Nephron (organoid): ENCODE data around the gene GLUD2.
"Not testable (repeated sequence)": the region's sequence is repeated elsewhere in the genome, so short reads cannot be mapped to it uniquely, and the experiment has no call there.

Experiments
- H3K27ac Mint-ChIP-seq, 3 experiments: 2 replicates each; pipeline ENCODE4 v1.8.0; 2020; ENCODE audit warnings: mixed read lengths in 3 of 3, mild to moderate bottlenecking in 2 of 3, moderate library complexity in 1 of 3
- H3K27me3 Mint-ChIP-seq: 2 replicates; pipeline ENCODE4 v1.8.0; 2021; ENCODE audit warnings: low read depth, mild to moderate bottlenecking, moderate library complexity, mixed read lengths
- H3K36me3 Mint-ChIP-seq: 2 replicates; pipeline ENCODE4 v1.8.0; 2020; ENCODE audit warnings: low read depth, mixed read lengths
- H3K4me1 Mint-ChIP-seq: 2 replicates; pipeline ENCODE4 v1.8.0; 2020; ENCODE audit warnings: mixed read lengths
- H3K4me3 Mint-ChIP-seq, 3 experiments: 2 replicates each; pipeline ENCODE4 v1.8.0; 2020; ENCODE audit warnings: mild to moderate bottlenecking in 3 of 3, mixed read lengths in 3 of 3, moderate library complexity in 2 of 3
- H3K9me3 Mint-ChIP-seq: 2 replicates; pipeline ENCODE4 v1.8.0; 2020; ENCODE audit warnings: mixed read lengths
- CTCF ChIP-seq, 3 experiments: fragments of 200-600 bp; sonication (generic); IDR thresholded peaks; one replicate each; pipeline ENCODE4 v1.5.0; 2021; ENCODE audit warnings: antibody characterized with exemption in 3 of 3; ENCODE audit not compliant: unreplicated experiment in 3 of 3

GLUD2 gene

GRCh38 chrX:121064579-121064978, 17.2 kb downstream of the GLUD2 start:
- Mint-ChIP-seq H3K4me3 (no peak overlapping the region), H3K27ac (no peak overlapping the region), H3K9me3 (peaks cover 24% of the 10 kb centered on the region), H3K4me1 (no peaks in the 10 kb centered on the region), H3K36me3 (no peaks in the 10 kb centered on the region), H3K27me3 (no peaks in the 10 kb centered on the region)
- no peak for TF ChIP-seq CTCF (IDR thresholded peaks at IDR 0.05; ENCODE audit: unreplicated experiment in 3 of 3)

DNA sequence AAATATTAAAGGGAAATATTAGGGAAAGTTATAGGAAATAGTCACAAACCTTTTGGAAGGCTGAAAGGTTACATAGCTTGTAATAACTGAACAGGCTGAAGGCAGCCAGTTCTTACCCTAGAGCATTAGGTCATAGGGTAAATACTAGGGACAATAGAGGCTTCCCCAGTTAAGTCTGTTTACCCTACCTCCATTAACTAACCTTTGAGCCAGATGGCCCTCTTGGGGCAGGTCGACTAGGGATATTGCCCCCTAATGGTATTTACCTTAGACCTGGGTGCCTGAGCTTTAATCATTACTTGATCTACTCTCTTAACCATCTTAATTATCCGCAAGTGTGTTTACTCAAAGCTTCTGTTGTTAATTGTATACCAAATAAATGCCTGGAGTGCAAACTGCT, 36.8 kb downstream of the GLUD2 start:
- not testable (repeated sequence) for H3K9me3 Mint-ChIP-seq, H3K36me3 Mint-ChIP-seq, H3K27me3 Mint-ChIP-seq, H3K4me1 Mint-ChIP-seq, H3K4me3 Mint-ChIP-seq, H3K27ac Mint-ChIP-seq

GRCh38 chrX:121084903-121085611, 37.6 kb downstream of the GLUD2 start:
- H3K9me3 Mint-ChIP-seq: peaks cover 10% of the 10 kb centered on the region
- no peaks in the 10 kb centered on the region for H3K4me1 Mint-ChIP-seq
- H3K27me3 Mint-ChIP-seq: no peaks in the 10 kb centered on the region

DNA sequence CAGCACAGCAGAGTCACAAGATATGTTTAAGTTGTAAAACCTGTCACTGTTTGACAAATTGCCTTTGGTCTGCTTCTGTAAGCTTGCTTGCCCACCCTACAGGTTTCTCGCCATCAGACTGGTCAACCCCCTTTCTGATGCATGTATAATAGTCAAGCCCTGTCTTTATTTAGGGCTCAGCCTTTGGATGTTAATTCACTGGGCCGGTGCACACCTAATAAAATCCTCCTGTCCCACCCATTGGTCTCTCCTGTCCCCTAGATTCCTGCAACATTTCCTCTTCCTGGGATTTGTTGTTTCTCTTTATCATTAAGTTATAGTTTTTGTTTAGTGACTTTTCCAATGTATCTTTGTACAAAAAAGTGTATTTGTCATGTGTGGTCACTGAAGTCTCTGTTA, 38.2 kb downstream of the GLUD2 start:
- TF ChIP-seq CTCF (IDR thresholded peaks at IDR 0.05; ENCODE audit: unreplicated experiment in 3 of 3): no peak
- H3K4me1 Mint-ChIP-seq: no peaks in the 10 kb centered on the region
- H3K27ac Mint-ChIP-seq: no peak overlapping the region
- no peaks in the 10 kb centered on the region for H3K36me3 Mint-ChIP-seq
- no peaks in the 10 kb centered on the region for H3K27me3 Mint-ChIP-seq
- H3K4me3 Mint-ChIP-seq: no peak overlapping the region
- peaks cover 12% of the 10 kb centered on the region for H3K9me3 Mint-ChIP-seq

More at GRCh38 chrX:121084903-121085611, 37.6 kb downstream of the GLUD2 start:
- Mint-ChIP-seq H3K36me3 (no peaks in the 10 kb centered on the region), H3K27ac (no peak overlapping the region), H3K4me3 (no peak overlapping the region)
- no peak for TF ChIP-seq CTCF (IDR thresholded peaks at IDR 0.05; ENCODE audit: unreplicated experiment in 3 of 3)

DNA sequence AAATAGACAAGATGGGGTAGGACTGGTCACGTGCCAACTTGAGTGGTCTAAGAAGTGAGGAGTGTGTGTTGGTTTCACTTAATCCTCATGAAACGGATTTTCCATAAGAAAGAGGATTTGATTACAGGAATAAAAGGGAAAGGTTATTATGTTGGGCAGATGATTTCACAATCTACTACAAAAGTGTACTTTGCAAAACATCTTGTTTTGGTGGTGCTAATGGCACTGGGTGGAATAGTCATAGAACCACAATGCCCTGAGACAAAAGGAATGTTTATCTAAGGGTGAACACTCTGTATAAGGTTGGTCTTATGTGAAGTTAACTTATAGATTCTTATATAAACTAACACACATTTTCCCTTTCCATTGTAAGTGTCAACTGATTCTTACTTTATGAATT, 45.6 kb downstream of the GLUD2 start:
- no peak for TF ChIP-seq CTCF (IDR thresholded peaks at IDR 0.05; ENCODE audit: unreplicated experiment in 3 of 3)
- Mint-ChIP-seq H3K27ac (no peak overlapping the region), H3K36me3 (no peaks in the 10 kb centered on the region), H3K4me3 (no peak overlapping the region), H3K27me3 (no peaks in the 10 kb centered on the region), H3K4me1 (no peaks in the 10 kb centered on the region), H3K9me3 (peaks cover 8% of the 10 kb centered on the region)
